GM19463 (cell line): Measurements from ENCODE around the gene TTC3.

Experiments used
- ATAC-seq: cut with Tn5 transposase; IDR thresholded peaks from one replicate; pipeline ENCODE4 v1.9.1; 2021; ENCODE audit warnings: mild to moderate bottlenecking, moderate library complexity; ENCODE audit not compliant: unreplicated experiment

Gene TTC3

DNA sequence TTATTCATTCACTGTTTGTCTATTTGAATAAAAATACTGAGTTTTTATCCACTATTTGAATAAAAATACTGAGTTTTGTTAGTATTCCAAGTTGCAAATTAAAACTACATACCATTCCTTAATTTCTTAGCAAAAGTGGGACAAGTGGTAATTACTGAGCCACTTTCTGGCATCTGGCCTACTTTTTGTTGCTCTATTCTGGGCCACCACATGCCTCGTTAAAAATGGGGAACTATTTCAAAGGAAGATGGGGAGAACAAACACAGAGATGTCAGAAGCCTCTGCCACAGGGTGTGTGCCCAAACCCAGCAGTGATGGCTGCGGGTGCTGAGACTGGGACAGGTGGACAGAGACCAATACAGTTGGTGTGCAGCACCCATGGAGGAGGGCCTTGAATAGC is 14.8 kb upstream of the TTC3 start:
- no peak for ATAC-seq

- no peak for ATAC-seq
Measured at GRCh38 chr21:37059181-37059580, 13.9 kb upstream of the TTC3 start.

- ATAC-seq = no peak
Measured at GRCh38 chr21:37060296-37060695, 12.8 kb upstream of the TTC3 start.

- ATAC-seq = no peak
Measured at GRCh38 chr21:37061926-37062592, 11.0 kb upstream of the TTC3 start.

- ATAC-seq = no peak
Measured at GRCh38 chr21:37062593-37062935, 10.5 kb upstream of the TTC3 start.

GRCh38 chr21:37063433-37063832 is 9.6 kb upstream of the TTC3 start:
- no peak for ATAC-seq

GRCh38 chr21:37064841-37065240 is 8.2 kb upstream of the TTC3 start:
- no peak for ATAC-seq

- ATAC-seq = no peak
Measured at GRCh38 chr21:37065561-37066177, 7.4 kb upstream of the TTC3 start.

DNA sequence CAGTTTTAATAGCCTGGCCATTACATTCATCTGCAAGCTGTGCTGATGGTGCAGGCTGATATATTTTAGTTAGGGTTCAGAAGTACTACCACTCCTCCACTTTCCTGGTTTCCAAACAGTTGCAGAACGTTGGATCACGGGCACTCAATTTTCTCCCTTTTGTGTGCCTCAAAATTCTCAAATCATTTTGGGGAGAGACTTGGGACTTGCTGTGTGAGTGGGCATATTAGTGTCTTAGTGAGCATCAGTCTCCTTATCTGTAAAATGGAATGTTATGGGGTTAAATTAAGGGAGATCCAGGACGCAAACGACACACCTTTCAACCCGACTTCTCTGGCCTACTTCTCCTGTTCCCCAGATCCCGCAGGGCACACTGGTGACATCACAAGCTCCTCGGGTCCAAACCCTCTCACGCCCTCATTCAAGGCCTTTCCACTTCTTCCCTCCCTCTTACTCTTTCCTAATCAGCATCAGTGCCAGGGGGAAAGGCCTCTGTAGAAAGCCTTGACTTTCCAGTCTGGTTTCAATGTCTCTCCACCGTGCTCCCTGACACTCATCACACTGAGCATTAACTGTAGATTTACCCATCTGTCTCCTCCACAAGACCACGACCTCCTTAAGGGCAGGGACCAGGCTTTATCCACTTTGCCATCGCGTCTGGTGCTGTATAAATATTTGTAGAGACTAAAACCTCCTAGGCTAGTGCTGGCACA is 1.3 kb upstream of the TTC3 start:
- ATAC-seq = no peak

GRCh38 chr21:37072274-37072987 is 623 bp upstream of the TTC3 start:
- ATAC-seq = peak; percentile 33

GRCh38 chr21:37073417-37074196 is 553 bp downstream of the TTC3 start:
- peak; percentile 23 for ATAC-seq

- ATAC-seq = no peak
Measured at GRCh38 chr21:37074197-37074510, 1.1 kb downstream of the TTC3 start.

DNA sequence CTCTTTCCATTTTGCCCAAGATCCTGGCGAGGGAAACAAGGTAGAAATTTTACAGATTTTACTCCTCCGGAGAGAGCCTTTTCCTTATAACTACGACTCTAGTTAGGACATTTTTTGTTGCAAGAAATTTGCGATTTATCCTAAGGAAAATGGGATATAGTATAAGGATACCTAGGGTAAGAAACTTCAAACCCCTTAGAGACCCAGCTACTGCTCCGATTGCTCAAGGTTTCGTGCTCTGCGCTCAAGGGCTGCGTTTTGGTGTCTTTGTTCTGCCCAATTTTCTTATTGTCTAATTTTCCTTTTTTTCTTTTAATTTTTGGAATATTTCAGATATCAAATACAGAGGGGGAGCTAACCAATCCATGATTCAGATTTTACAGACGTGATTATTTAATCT is 1.5 kb downstream of the TTC3 start:
- no peak for ATAC-seq

GRCh38 chr21:37075214-37075770 is 2.2 kb downstream of the TTC3 start:
- ATAC-seq = no peak

- no peak for ATAC-seq
Measured at GRCh38 chr21:37076087-37076850, 3.2 kb downstream of the TTC3 start.

- ATAC-seq = no peak
Measured at GRCh38 chr21:37077403-37077802, 4.3 kb downstream of the TTC3 start.

DNA sequence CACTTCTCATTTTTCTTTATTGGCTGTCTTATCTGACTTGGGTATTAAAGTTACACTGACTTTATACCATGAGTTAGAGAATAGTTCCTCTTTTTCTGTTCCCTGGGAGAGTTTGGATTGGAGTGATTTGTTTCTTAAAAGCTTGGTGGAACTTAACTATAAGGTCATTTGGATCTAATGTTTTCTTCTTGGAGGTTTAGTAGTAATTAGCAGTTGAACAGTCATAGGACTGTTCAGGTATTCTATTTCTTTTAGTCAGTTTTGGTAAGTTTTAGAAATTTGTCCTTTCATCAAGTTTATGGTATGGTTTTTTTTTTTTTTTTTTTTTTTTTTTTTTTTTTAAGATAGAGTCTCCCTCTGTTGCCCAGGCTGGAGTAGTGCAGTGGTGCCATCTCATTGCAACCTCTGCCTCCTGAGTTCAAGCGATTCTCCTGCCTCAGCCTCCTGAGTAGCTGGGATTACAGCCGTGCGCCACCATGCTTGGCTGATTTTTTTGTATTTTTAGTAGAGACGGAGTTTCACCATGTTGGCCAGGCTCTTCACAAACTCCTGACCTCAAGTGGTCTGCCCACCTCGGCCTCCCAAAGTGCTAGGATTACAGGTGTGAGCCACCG is 6.3 kb downstream of the TTC3 start:
- ATAC-seq = no peak

- no peak for ATAC-seq
Measured at GRCh38 chr21:37082375-37082774, 9.3 kb downstream of the TTC3 start.

- ATAC-seq = no peak
Measured at GRCh38 chr21:37082856-37083528, 9.9 kb downstream of the TTC3 start.
